GM21529 (cell line): Measurements from ENCODE around the gene C2orf80.
"Not testable (repeated sequence)": the region's sequence is repeated elsewhere in the genome, so short reads cannot be mapped to it uniquely, and the experiment has no call there.

Experiments used
- ATAC-seq: cut with Tn5 transposase; IDR thresholded peaks from one replicate; pipeline ENCODE4 v1.9.1; 2021; ENCODE audit not compliant: unreplicated experiment

The C2orf80 gene

GRCh38 chr2:208179028-208179609, 10.7 kb downstream of the C2orf80 start:
- ATAC-seq: no peak

GRCh38 chr2:208175840-208176153, 14.0 kb downstream of the C2orf80 start:
- no peak for ATAC-seq

- ATAC-seq: peak; percentile 100
Observed at GRCh38 chr2:208175069-208175839, 14.6 kb downstream of the C2orf80 start.

GRCh38 chr2:208174144-208174543, 15.7 kb downstream of the C2orf80 start:
- no peak for ATAC-seq

GRCh38 chr2:208172125-208172524, 17.7 kb downstream of the C2orf80 start:
- no peak for ATAC-seq

- ATAC-seq: no peak
Observed at GRCh38 chr2:208164951-208165755, 24.7 kb downstream of the C2orf80 start.

GRCh38 chr2:208163489-208163888, 26.3 kb downstream of the C2orf80 start, which contains the start of gene CRYGA:
Gene CRYGA (minus strand): TSS chr2:208163589. CDS start chr2:208163556, 33 bp downstream.
- no peak for ATAC-seq

GRCh38 chr2:208156439-208156838, 33.4 kb downstream of the C2orf80 start:
- ATAC-seq: no peak

GRCh38 chr2:208153156-208153555, 36.7 kb downstream of the C2orf80 start:
- ATAC-seq: no peak

GRCh38 chr2:208150956-208151355, 38.9 kb downstream of the C2orf80 start:
- no peak for ATAC-seq

GRCh38 chr2:208150094-208150493, 39.7 kb downstream of the C2orf80 start:
- ATAC-seq: no peak

- ATAC-seq: no peak
Observed at GRCh38 chr2:208148803-208149202, 41.0 kb downstream of the C2orf80 start.

GRCh38 chr2:208147759-208148158, 42.1 kb downstream of the C2orf80 start:
- ATAC-seq: no peak

- no peak for ATAC-seq
Observed at GRCh38 chr2:208147008-208147407, 42.8 kb downstream of the C2orf80 start.

GRCh38 chr2:208146006-208146405, 43.8 kb downstream of the C2orf80 start, which contains the start of gene CRYGB:
Gene CRYGB (minus strand): TSS chr2:208146158. CDS start chr2:208146120, 38 bp downstream.
- ATAC-seq: no peak

GRCh38 chr2:208142925-208143799, 46.7 kb downstream of the C2orf80 start:
- ATAC-seq: no peak

GRCh38 chr2:208142240-208142924, 47.4 kb downstream of the C2orf80 start:
- ATAC-seq: no peak

GRCh38 chr2:208139447-208139846, 50.4 kb downstream of the C2orf80 start:
- ATAC-seq: no peak

- ATAC-seq: not testable (repeated sequence)
Observed at GRCh38 chr2:208138334-208138733, 51.5 kb downstream of the C2orf80 start.

GRCh38 chr2:208136716-208137094, 53.1 kb downstream of the C2orf80 start:
- ATAC-seq: no peak
